Measurements from ENCODE around the gene MSI2.

GRCh38 chr17:57562184-57562698, 305.9 kb downstream of the MSI2 start:
- no peak for TF ChIP-seq EP300 (IDR thresholded peaks at IDR 0.05)
- TF ChIP-seq POLR2A (IDR thresholded peaks at IDR 0.05) = no peak
- TF ChIP-seq CTCF (IDR thresholded peaks at IDR 0.05) = no peak

All from suprapubic skin (tissue), 3 donors.